CD4-positive, alpha-beta T cell treated with Interleukin-15 for 1 hour (primary cell): ENCODE data around the gene ANKRD50.

Experiments used
- DNase-seq: peaks from one replicate; pipeline ENCODE4 v3.0.0-alpha.2; 2020

Gene ANKRD50

GRCh38 chr4:124635331-124635730 lies 77.2 kb downstream of the ANKRD50 start:
- no peak for DNase-seq

- DNase-seq: no peak
Observed at GRCh38 chr4:124633285-124633941, 79.1 kb downstream of the ANKRD50 start.

- DNase-seq: no peak
Observed at GRCh38 chr4:124632439-124632838, 80.1 kb downstream of the ANKRD50 start.

GRCh38 chr4:124631760-124632159 lies 80.8 kb downstream of the ANKRD50 start:
- DNase-seq: no peak

GRCh38 chr4:124629681-124630080 lies 82.9 kb downstream of the ANKRD50 start:
- no peak for DNase-seq
